NB4 (cell line): Measurements from ENCODE around the gene CCDC88B.

Experiments
- POLR2A ChIP-seq: IDR thresholded peaks from 2 replicates; pipeline ENCODE4 v1.6.1; 2011; ENCODE audit warnings: mild to moderate bottlenecking; ENCODE audit not compliant: insufficient read length; ENCODE audit errors: extremely low read depth
- TF ChIP-seq, protein P1 (sequence below): IDR thresholded peaks from one replicate; pipeline ENCODE4 v1.5.1; 2012; ENCODE audit warnings: low read depth, low read length
- TF ChIP-seq, protein P2 (sequence below): IDR thresholded peaks from 2 replicates; pipeline ENCODE4 v1.6.1; 2011; ENCODE audit warnings: low read depth, low read length

DNA sequence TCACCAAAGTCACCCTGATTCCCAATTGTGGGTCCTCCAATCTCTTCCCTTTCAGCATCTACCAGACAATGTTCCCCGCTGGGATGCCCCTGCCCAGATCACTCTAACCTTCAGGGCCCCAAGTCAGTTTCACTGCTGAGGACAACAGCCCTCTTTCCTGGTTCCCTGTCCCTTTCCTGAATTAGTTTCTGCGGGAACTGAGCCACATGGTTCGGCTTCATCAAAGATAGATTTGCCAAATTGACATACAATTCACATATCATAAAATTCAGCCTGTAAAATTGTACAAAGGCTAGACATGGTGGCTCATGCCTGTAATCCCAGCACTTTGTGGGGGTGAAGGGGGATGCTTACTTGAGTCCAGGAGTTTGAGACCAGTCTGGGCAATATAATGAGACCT, 12.0 kb upstream of the CCDC88B start:
- TF ChIP-seq, protein P1, sequence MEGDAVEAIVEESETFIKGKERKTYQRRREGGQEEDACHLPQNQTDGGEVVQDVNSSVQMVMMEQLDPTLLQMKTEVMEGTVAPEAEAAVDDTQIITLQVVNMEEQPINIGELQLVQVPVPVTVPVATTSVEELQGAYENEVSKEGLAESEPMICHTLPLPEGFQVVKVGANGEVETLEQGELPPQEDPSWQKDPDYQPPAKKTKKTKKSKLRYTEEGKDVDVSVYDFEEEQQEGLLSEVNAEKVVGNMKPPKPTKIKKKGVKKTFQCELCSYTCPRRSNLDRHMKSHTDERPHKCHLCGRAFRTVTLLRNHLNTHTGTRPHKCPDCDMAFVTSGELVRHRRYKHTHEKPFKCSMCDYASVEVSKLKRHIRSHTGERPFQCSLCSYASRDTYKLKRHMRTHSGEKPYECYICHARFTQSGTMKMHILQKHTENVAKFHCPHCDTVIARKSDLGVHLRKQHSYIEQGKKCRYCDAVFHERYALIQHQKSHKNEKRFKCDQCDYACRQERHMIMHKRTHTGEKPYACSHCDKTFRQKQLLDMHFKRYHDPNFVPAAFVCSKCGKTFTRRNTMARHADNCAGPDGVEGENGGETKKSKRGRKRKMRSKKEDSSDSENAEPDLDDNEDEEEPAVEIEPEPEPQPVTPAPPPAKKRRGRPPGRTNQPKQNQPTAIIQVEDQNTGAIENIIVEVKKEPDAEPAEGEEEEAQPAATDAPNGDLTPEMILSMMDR = no peak
- TF ChIP-seq POLR2A = no peak
- TF ChIP-seq, protein P2, sequence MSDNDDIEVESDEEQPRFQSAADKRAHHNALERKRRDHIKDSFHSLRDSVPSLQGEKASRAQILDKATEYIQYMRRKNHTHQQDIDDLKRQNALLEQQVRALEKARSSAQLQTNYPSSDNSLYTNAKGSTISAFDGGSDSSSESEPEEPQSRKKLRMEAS = no peak
